Measurements from ENCODE around the gene HBS1L.

DNA sequence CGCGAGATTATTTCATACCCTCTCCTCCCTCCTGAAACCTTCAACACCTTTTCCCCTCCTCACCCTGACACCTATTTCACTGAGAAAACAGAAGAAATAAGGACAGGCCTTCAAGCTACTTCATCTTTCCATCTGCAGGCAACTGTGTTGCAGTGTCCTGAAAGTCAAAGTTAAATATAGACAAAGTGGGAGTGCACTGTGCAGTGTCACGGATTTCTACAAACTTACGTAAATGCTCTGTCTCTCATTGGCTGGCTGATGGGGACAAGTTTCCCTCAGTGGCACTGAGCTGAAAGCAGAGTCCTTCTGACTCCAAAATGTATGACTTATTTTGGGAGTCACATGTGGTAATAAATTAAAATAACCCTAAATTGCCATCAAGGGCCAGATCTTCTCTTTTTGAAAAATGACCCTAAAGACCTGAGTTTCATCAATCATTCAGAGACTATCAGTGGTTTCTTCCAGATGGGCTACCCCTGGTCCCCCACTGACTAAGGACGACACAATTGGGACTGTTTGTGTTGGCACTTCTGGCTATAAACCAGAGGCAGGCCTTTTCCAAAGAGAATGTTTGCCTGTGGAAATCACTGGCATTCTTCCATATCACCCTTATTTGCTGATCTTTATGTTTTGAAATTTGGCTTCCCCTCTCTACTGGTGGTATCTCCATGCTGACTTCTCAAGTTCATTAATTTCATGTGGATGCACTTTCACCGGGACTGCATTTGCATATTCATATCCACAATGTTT is 126.3 kb downstream of the HBS1L start:
- TF ChIP-seq POLR2AphosphoS5 (IDR thresholded peaks at IDR 0.05) (no peak), POLR2A (IDR thresholded peaks at IDR 0.05) (no peak)
